ENCODE data around the gene RSL24D1.
"Not testable (repeated sequence)": the region's sequence is repeated elsewhere in the genome, so short reads cannot be mapped to it uniquely, and the experiment has no call there.

The RSL24D1 gene

DNA sequence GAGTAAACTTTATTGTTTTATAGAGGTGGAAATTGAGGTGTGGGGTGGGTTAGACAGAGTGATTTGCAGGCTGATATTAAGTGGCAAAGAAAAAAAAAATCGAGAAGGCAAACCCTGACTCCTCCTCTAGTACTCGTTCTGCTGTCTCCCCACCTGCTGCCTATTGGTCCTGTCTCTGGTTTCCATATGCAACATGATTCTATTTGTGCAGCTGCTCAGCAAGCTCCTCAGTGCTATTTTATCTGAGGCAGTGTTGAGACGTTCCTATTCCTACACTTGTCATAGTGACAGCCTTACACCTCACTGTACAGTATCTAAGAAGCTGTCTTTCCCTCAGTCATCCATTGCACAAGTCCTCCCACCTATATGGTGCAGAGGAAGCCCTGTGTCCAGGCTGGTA lies 45.1 kb downstream of the RSL24D1 start:
- H2AFZ ChIP-seq (ENCODE audit: low read depth, low read length, severe bottlenecking) = no peak overlapping the region
- H3K79me2 ChIP-seq (ENCODE audit: insufficient read depth, low read length) = no peaks in the 10 kb centered on the region
- TF ChIP-seq, protein P1, sequence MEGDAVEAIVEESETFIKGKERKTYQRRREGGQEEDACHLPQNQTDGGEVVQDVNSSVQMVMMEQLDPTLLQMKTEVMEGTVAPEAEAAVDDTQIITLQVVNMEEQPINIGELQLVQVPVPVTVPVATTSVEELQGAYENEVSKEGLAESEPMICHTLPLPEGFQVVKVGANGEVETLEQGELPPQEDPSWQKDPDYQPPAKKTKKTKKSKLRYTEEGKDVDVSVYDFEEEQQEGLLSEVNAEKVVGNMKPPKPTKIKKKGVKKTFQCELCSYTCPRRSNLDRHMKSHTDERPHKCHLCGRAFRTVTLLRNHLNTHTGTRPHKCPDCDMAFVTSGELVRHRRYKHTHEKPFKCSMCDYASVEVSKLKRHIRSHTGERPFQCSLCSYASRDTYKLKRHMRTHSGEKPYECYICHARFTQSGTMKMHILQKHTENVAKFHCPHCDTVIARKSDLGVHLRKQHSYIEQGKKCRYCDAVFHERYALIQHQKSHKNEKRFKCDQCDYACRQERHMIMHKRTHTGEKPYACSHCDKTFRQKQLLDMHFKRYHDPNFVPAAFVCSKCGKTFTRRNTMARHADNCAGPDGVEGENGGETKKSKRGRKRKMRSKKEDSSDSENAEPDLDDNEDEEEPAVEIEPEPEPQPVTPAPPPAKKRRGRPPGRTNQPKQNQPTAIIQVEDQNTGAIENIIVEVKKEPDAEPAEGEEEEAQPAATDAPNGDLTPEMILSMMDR (IDR thresholded peaks at IDR 0.05; ENCODE audit: insufficient read depth, low read length, poor library complexity, severe bottlenecking) = no peak
- TF ChIP-seq EZH2phosphoT487 (conservative IDR thresholded peaks at IDR 0.05; ENCODE audit: low read length) = no peak
- no peak overlapping the region for H3K9ac ChIP-seq (ENCODE audit: low read length)
- no peaks in the 10 kb centered on the region for H3F3A ChIP-seq (ENCODE audit: insufficient read depth)
- H3K9me3 ChIP-seq (ENCODE audit: insufficient read depth, low read length) = no peaks in the 10 kb centered on the region
- no peaks in the 10 kb centered on the region for H3K36me3 ChIP-seq (ENCODE audit: low read length)
- H3K4me3 ChIP-seq (ENCODE audit: insufficient read depth, low read length, poor library complexity, severe bottlenecking) = no peak overlapping the region
- H4K20me1 ChIP-seq (ENCODE audit: low read depth, low read length) = no peaks in the 10 kb centered on the region
- H3K9me2 ChIP-seq (replicated peaks; ENCODE audit: insufficient read depth, low read length) = no peaks in the 10 kb centered on the region
- no peak overlapping the region for H3K27ac ChIP-seq (ENCODE audit: low read depth, low read length)
- no peak overlapping the region for H3K4me2 ChIP-seq (ENCODE audit: low read depth, low read length, poor library complexity, severe bottlenecking)
- no peaks in the 10 kb centered on the region for H3K27me3 ChIP-seq (ENCODE audit: low read length)

DNA sequence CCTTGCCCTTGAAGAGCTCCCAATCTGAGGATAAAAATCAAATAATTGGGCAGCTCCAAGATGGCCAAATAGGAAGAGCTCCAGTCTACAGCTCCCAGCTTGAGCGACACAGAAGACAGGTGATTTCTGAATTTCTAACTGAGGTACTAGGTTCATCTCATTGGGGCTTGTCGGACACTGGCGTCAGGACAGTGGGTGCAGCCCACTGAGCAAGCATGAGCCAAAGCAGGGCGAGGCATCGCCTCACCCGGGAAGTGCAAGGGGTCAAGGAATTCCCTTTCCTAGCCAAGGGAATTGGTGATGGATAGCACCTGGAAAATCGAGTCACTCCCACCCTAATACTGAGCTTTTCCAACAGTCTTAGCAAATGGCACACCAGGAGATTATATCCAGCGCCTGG lies 53.6 kb downstream of the RSL24D1 start:
- not testable (repeated sequence) for H3K27me3 ChIP-seq (ENCODE audit: low read length); H3K27ac ChIP-seq (ENCODE audit: low read depth, low read length); H2AFZ ChIP-seq (ENCODE audit: low read depth, low read length, severe bottlenecking); H4K20me1 ChIP-seq (ENCODE audit: low read depth, low read length); H3K9me2 ChIP-seq (replicated peaks; ENCODE audit: insufficient read depth, low read length); H3K9ac ChIP-seq (ENCODE audit: low read length); H3K4me2 ChIP-seq (ENCODE audit: low read depth, low read length, poor library complexity, severe bottlenecking); H3K9me3 ChIP-seq (ENCODE audit: insufficient read depth, low read length); H3K36me3 ChIP-seq (ENCODE audit: low read length); H3F3A ChIP-seq (ENCODE audit: insufficient read depth); H3K4me3 ChIP-seq (ENCODE audit: insufficient read depth, low read length, poor library complexity, severe bottlenecking); H3K79me2 ChIP-seq (ENCODE audit: insufficient read depth, low read length)

DNA sequence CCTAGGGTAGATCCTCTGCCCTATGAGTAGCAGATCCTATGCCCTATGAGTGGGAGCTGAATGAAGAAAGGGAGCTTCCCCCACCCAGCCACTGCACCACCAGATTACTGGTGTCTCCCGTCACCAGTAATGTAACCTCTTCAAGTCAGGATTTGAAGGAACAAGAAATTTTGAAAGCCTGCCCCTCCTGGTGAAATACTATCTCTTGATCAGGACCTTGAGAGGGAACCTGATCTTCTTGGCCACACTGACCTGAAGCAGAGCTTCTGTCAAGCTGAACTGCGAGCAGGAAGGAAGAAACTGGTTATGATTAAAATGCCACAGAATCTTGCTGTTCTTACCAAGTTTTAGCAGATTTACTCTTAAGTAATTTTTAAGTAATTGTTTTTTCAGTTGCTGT lies 62.8 kb downstream of the RSL24D1 start:
- Histone ChIP-seq H3K4me2 (ENCODE audit: low read depth, low read length, poor library complexity, severe bottlenecking) (no peak overlapping the region), H2AFZ (ENCODE audit: low read depth, low read length, severe bottlenecking) (no peak overlapping the region), H4K20me1 (ENCODE audit: low read depth, low read length) (no peaks in the 10 kb centered on the region), H3K4me3 (ENCODE audit: insufficient read depth, low read length, poor library complexity, severe bottlenecking) (no peak overlapping the region), H3K27ac (ENCODE audit: low read depth, low read length) (no peak overlapping the region), H3K27me3 (ENCODE audit: low read length) (no peaks in the 10 kb centered on the region), H3K9me2 (replicated peaks; ENCODE audit: insufficient read depth, low read length) (no peaks in the 10 kb centered on the region), H3F3A (ENCODE audit: insufficient read depth) (no peaks in the 10 kb centered on the region), H3K9ac (ENCODE audit: low read length) (no peak overlapping the region), H3K79me2 (ENCODE audit: insufficient read depth, low read length) (no peaks in the 10 kb centered on the region), H3K9me3 (ENCODE audit: insufficient read depth, low read length) (no peaks in the 10 kb centered on the region; the same call in 1 of the 2 replicates), H3K36me3 (ENCODE audit: low read length) (no peaks in the 10 kb centered on the region)
- TF ChIP-seq EZH2phosphoT487 (conservative IDR thresholded peaks at IDR 0.05; ENCODE audit: low read length) = no peak
- TF ChIP-seq, protein P1 (IDR thresholded peaks at IDR 0.05; ENCODE audit: insufficient read depth, low read length, poor library complexity, severe bottlenecking) = no peak

DNA sequence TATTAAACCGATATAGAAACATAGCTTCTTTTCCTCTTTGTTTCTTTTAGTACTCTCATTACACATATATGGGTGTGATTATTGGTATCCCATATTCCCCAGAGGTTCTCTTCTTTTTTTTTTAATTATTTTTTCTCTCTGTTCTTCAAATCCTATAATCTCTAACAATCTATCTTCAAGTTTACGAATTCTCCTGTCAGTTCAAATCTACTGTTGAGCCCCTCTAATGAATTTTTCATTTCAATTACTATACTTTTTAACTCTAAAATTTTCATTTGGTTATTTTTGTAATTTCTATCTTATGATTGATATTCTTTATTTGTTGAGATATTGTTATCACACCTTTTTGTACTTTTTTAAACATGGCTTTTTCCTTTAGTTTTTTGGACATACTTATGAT lies 64.1 kb downstream of the RSL24D1 start:
- Histone ChIP-seq H3K4me3 (ENCODE audit: insufficient read depth, low read length, poor library complexity, severe bottlenecking) (no peak overlapping the region), H2AFZ (ENCODE audit: low read depth, low read length, severe bottlenecking) (no peak overlapping the region), H3K4me2 (ENCODE audit: low read depth, low read length, poor library complexity, severe bottlenecking) (no peak overlapping the region), H3K36me3 (ENCODE audit: low read length) (no peaks in the 10 kb centered on the region), H3K27ac (ENCODE audit: low read depth, low read length) (no peak overlapping the region), H4K20me1 (ENCODE audit: low read depth, low read length) (no peaks in the 10 kb centered on the region), H3K27me3 (ENCODE audit: low read length) (no peaks in the 10 kb centered on the region), H3F3A (ENCODE audit: insufficient read depth) (no peaks in the 10 kb centered on the region), H3K9me3 (ENCODE audit: insufficient read depth, low read length) (no peaks in the 10 kb centered on the region; the same call in 1 of the 2 replicates), H3K9me2 (replicated peaks; ENCODE audit: insufficient read depth, low read length) (no peaks in the 10 kb centered on the region), H3K79me2 (ENCODE audit: insufficient read depth, low read length) (no peaks in the 10 kb centered on the region), H3K9ac (ENCODE audit: low read length) (no peak overlapping the region)
- TF ChIP-seq, protein P1 (IDR thresholded peaks at IDR 0.05; ENCODE audit: insufficient read depth, low read length, poor library complexity, severe bottlenecking) = no peak
- no peak for TF ChIP-seq EZH2phosphoT487 (conservative IDR thresholded peaks at IDR 0.05; ENCODE audit: low read length)
